AG10803 (cell line): ENCODE measurements around the gene LAMA3.
"Not testable (repeated sequence)": the region's sequence is repeated elsewhere in the genome, so short reads cannot be mapped to it uniquely, and the experiment has no call there.

ENCODE experiments used
- DNase-seq: peaks from one replicate; pipeline ENCODE4 v3.0.0; 2010; ENCODE audit warnings: low read depth
- H3K4me3 ChIP-seq: 2 replicates; pipeline ENCODE4 v1.5.1; 2011; ENCODE audit warnings: mild to moderate bottlenecking, low read length, control low read depth
- CTCF ChIP-seq: conservative IDR thresholded peaks from 2 replicates; pipeline ENCODE4 v1.5.1; 2011; ENCODE audit warnings: mild to moderate bottlenecking, low read length, control low read depth, inconsistent platforms

The LAMA3 gene

DNA sequence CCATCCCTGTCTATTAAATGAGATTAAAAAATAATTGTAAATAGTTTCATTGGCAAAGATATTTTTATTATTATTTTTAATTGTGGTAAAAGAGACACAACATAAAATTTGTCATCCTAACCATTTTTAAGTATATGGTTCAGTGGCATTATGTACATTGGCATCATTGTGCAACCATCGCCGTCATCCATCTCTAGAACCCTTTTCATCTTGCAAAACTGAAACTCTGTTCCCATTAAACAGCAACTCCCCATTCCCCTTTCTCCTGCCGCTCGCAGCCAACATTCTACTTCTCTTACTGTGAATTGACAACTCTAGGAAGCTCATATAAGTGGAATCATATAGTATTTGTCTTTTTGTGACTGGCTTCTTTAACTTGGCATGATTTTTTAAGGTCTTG is 25.3 kb downstream of the LAMA3 start:
- DNase-seq = no peak
- no peak for TF ChIP-seq CTCF
- H3K4me3 ChIP-seq = no peak overlapping the region

GRCh38 chr18:23716079-23716478 is 26.8 kb downstream of the LAMA3 start:
- H3K4me3 ChIP-seq, DNase-seq: not testable (repeated sequence)

- DNase-seq = peak; percentile 75
- no peak overlapping the region for H3K4me3 ChIP-seq
- TF ChIP-seq CTCF = no peak
Observed at GRCh38 chr18:23716516-23716915, 27.3 kb downstream of the LAMA3 start.

DNA sequence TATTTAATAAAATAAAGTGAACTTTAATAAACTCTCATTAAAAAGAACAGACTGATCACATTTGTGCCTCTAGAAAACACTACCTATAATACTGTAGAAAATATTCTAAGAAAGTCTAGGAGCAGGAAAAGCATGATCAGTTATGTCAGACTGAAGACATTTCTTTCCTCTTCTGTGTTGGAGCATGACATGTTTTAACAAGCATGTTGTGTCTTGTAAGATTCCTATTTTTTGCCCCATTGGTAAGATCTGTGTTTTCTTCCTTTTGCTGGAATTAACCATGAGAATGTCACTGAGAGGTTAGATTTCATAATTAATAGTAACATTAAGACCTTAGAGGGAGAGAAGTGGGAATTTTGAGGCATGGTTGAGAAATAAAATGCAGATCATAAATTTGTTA is 27.7 kb downstream of the LAMA3 start:
- H3K4me3 ChIP-seq = no peak overlapping the region
- no peak for TF ChIP-seq CTCF
- DNase-seq = peak; percentile 8

DNA sequence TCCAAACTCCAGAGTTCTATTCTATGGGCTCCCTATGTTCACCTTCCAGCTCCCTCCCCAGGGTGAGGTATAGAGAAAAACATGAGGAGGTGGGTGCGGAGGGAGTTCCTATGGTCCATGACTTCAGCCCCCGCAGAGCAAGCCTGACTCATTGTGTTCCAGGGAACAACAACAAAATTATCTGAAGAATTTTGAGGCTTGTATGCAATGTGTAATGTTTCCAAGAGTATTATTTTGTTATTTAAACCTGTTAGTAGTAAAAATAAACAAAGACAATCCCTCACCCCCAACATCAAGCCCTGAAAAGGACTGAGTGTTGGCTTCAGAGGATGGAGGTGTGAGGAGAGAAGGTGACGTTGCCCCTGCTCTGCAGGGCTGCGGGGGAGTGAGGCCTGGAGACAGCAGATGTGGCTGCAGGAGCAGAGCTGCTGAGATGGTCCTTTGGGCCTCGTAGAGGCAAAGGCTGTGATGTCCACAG is 29.0 kb downstream of the LAMA3 start:
- H3K4me3 ChIP-seq = no peak overlapping the region
- peak; percentile 50 for DNase-seq
- no peak for TF ChIP-seq CTCF

GRCh38 chr18:23718731-23719130 is 29.5 kb downstream of the LAMA3 start:
- DNase-seq = no peak
- TF ChIP-seq CTCF = no peak
- H3K4me3 ChIP-seq = no peak overlapping the region

DNA sequence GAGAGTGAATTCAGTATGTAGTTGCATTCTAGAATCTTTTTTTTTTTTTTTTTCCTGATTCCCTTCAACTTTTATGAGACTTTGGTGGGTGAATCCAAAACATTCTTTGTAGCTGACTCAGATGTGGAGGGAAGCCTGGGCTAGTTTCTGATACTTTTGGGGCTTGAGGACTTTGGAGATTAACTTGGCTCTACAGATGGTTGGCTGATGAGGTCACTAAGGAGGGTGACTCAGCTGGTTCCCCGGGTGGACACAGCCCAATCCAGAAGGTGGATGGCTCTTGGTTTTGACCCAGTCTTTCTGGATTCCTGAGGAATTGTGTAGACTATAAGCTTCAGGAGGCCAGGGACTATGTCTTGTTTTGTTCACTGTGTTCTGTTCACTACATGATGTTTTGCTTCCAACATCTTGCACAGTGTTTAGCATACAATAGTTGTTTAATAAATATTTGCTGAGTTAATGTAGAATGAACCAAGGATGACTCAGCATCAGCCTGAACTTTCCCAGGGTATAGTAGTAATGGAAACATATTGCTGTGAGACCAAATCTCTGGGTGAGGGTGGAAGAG is 30.5 kb downstream of the LAMA3 start:
- H3K4me3 ChIP-seq = no peak overlapping the region
- DNase-seq = peak; percentile 98
- no peak for TF ChIP-seq CTCF
